ENCODE measurements around the gene KCNAB1.

Gene KCNAB1

DNA sequence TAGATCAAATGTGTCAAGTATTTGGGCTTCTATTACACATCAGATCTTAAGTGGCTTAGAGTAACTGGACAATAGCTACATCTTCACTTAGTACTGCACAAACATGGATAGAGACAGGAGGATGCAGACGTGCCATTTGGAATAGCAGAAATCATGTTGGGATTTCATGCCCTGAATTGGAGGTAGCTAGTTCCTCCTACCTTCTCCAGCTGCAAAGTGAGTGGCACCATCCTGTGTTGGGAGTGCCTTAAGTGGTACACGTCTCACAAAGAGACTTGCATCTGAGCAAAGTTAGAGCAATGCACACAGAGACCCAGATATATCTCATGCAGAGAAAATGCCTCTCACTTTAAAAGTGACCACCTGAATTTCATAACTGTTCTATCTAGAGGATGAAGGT lies 298.1 kb downstream of the KCNAB1 start:
- TF ChIP-seq, protein P1, sequence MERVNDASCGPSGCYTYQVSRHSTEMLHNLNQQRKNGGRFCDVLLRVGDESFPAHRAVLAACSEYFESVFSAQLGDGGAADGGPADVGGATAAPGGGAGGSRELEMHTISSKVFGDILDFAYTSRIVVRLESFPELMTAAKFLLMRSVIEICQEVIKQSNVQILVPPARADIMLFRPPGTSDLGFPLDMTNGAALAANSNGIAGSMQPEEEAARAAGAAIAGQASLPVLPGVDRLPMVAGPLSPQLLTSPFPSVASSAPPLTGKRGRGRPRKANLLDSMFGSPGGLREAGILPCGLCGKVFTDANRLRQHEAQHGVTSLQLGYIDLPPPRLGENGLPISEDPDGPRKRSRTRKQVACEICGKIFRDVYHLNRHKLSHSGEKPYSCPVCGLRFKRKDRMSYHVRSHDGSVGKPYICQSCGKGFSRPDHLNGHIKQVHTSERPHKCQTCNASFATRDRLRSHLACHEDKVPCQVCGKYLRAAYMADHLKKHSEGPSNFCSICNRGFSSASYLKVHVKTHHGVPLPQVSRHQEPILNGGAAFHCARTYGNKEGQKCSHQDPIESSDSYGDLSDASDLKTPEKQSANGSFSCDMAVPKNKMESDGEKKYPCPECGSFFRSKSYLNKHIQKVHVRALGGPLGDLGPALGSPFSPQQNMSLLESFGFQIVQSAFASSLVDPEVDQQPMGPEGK (CRISPR knock-in tag; IDR thresholded peaks at IDR 0.05; ENCODE audit: borderline replicate concordance): no peak
- TF ChIP-seq ZC3H10 (CRISPR knock-in tag; IDR thresholded peaks at IDR 0.05) (no peak), ZNF565 (CRISPR knock-in tag; conservative IDR thresholded peaks at IDR 0.05; ENCODE audit: low read depth) (no peak), CSDC2 (CRISPR knock-in tag; IDR thresholded peaks at IDR 0.05) (no peak), ZNF70 (CRISPR knock-in tag; IDR thresholded peaks at IDR 0.05) (no peak), BACH2 (CRISPR knock-in tag; IDR thresholded peaks at IDR 0.05; ENCODE audit: borderline replicate concordance) (no peak), TOX (CRISPR knock-in tag; IDR thresholded peaks at IDR 0.05; ENCODE audit: borderline replicate concordance) (no peak), PPARA (CRISPR knock-in tag; IDR thresholded peaks at IDR 0.05; ENCODE audit: borderline replicate concordance) (no peak), ZNF8 (CRISPR knock-in tag; IDR thresholded peaks at IDR 0.05) (no peak), OSR1 (CRISPR knock-in tag; IDR thresholded peaks at IDR 0.05) (no peak), GLIS3 (CRISPR knock-in tag; IDR thresholded peaks at IDR 0.05) (no peak), ZFP30 (CRISPR knock-in tag; IDR thresholded peaks at IDR 0.05) (no peak), ARNTL (CRISPR knock-in tag; IDR thresholded peaks at IDR 0.05; ENCODE audit: borderline replicate concordance, low read depth) (no peak), ZFP3 (CRISPR knock-in tag; IDR thresholded peaks at IDR 0.05) (no peak), RARB (CRISPR knock-in tag; IDR thresholded peaks at IDR 0.05) (no peak), TCF4 (CRISPR knock-in tag; IDR thresholded peaks at IDR 0.05; ENCODE audit: borderline replicate concordance) (no peak), ISL1 (CRISPR knock-in tag; IDR thresholded peaks at IDR 0.05) (no peak)
- TF ChIP-seq, protein P2, sequence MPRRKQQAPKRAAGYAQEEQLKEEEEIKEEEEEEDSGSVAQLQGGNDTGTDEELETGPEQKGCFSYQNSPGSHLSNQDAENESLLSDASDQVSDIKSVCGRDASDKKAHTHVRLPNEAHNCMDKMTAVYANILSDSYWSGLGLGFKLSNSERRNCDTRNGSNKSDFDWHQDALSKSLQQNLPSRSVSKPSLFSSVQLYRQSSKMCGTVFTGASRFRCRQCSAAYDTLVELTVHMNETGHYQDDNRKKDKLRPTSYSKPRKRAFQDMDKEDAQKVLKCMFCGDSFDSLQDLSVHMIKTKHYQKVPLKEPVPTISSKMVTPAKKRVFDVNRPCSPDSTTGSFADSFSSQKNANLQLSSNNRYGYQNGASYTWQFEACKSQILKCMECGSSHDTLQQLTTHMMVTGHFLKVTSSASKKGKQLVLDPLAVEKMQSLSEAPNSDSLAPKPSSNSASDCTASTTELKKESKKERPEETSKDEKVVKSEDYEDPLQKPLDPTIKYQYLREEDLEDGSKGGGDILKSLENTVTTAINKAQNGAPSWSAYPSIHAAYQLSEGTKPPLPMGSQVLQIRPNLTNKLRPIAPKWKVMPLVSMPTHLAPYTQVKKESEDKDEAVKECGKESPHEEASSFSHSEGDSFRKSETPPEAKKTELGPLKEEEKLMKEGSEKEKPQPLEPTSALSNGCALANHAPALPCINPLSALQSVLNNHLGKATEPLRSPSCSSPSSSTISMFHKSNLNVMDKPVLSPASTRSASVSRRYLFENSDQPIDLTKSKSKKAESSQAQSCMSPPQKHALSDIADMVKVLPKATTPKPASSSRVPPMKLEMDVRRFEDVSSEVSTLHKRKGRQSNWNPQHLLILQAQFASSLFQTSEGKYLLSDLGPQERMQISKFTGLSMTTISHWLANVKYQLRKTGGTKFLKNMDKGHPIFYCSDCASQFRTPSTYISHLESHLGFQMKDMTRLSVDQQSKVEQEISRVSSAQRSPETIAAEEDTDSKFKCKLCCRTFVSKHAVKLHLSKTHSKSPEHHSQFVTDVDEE (CRISPR knock-in tag; IDR thresholded peaks at IDR 0.05): no peak
- TF ChIP-seq, protein P3, sequence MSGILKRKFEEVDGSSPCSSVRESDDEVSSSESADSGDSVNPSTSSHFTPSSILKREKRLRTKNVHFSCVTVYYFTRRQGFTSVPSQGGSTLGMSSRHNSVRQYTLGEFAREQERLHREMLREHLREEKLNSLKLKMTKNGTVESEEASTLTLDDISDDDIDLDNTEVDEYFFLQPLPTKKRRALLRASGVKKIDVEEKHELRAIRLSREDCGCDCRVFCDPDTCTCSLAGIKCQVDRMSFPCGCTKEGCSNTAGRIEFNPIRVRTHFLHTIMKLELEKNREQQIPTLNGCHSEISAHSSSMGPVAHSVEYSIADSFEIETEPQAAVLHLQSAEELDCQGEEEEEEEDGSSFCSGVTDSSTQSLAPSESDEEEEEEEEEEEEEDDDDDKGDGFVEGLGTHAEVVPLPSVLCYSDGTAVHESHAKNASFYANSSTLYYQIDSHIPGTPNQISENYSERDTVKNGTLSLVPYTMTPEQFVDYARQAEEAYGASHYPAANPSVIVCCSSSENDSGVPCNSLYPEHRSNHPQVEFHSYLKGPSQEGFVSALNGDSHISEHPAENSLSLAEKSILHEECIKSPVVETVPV (CRISPR knock-in tag; IDR thresholded peaks at IDR 0.05): no peak
- TF ChIP-seq, protein P4, sequence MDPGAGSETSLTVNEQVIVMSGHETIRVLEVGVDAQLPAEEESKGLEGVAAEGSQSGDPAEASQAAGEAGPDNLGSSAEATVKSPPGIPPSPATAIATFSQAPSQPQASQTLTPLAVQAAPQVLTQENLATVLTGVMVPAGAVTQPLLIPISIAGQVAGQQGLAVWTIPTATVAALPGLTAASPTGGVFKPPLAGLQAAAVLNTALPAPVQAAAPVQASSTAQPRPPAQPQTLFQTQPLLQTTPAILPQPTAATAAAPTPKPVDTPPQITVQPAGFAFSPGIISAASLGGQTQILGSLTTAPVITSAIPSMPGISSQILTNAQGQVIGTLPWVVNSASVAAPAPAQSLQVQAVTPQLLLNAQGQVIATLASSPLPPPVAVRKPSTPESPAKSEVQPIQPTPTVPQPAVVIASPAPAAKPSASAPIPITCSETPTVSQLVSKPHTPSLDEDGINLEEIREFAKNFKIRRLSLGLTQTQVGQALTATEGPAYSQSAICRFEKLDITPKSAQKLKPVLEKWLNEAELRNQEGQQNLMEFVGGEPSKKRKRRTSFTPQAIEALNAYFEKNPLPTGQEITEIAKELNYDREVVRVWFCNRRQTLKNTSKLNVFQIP (CRISPR knock-in tag; IDR thresholded peaks at IDR 0.05; ENCODE audit: borderline replicate concordance, low read depth): no peak
- no peak for ATAC-seq

DNA sequence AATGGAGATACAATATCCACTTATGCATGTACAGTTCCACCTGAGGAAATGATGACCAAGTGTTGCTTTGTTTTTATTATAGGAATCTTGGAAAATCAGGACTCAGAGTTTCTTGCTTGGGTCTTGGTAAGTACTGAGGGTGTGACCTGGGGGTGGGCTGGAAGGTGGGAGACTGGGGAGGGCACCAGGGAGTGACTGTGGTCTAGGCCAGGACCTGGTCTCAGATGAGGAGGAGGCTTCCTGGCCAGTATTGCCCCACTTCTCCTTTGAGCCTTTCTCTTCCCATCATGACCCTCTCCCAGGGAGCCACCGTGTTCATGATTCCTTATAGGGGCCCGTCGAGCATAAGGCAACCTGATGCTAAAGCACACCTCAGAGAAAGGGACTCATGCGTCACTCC lies 301.2 kb downstream of the KCNAB1 start:
- TF ChIP-seq ZNF565 (CRISPR knock-in tag; conservative IDR thresholded peaks at IDR 0.05; ENCODE audit: low read depth) (no peak), OSR1 (CRISPR knock-in tag; IDR thresholded peaks at IDR 0.05) (no peak), TCF4 (CRISPR knock-in tag; IDR thresholded peaks at IDR 0.05; ENCODE audit: borderline replicate concordance) (no peak), ZFP3 (CRISPR knock-in tag; IDR thresholded peaks at IDR 0.05) (no peak), TOX (CRISPR knock-in tag; IDR thresholded peaks at IDR 0.05; ENCODE audit: borderline replicate concordance) (no peak), ZNF8 (CRISPR knock-in tag; IDR thresholded peaks at IDR 0.05) (no peak), CSDC2 (CRISPR knock-in tag; IDR thresholded peaks at IDR 0.05) (no peak), GLIS3 (CRISPR knock-in tag; IDR thresholded peaks at IDR 0.05) (no peak), SNAI2 (CRISPR knock-in tag; IDR thresholded peaks at IDR 0.05) (no peak), ZC3H10 (CRISPR knock-in tag; IDR thresholded peaks at IDR 0.05) (no peak), ISL1 (CRISPR knock-in tag; IDR thresholded peaks at IDR 0.05) (no peak), ZNF70 (CRISPR knock-in tag; IDR thresholded peaks at IDR 0.05) (no peak), ARNTL (CRISPR knock-in tag; IDR thresholded peaks at IDR 0.05; ENCODE audit: borderline replicate concordance, low read depth) (no peak), PPARA (CRISPR knock-in tag; IDR thresholded peaks at IDR 0.05; ENCODE audit: borderline replicate concordance) (no peak), ZFP30 (CRISPR knock-in tag; IDR thresholded peaks at IDR 0.05) (no peak), RARB (CRISPR knock-in tag; IDR thresholded peaks at IDR 0.05) (no peak)
- TF ChIP-seq, protein P4 (CRISPR knock-in tag; IDR thresholded peaks at IDR 0.05; ENCODE audit: borderline replicate concordance, low read depth): no peak
- TF ChIP-seq, protein P1 (CRISPR knock-in tag; IDR thresholded peaks at IDR 0.05; ENCODE audit: borderline replicate concordance): no peak
- TF ChIP-seq, protein P2 (CRISPR knock-in tag; IDR thresholded peaks at IDR 0.05): no peak
- TF ChIP-seq, protein P3 (CRISPR knock-in tag; IDR thresholded peaks at IDR 0.05): no peak
- no peak for ATAC-seq
